HEK293 (cell line): ENCODE results near the gene STK39.

ENCODE experiments used
- ATF2 ChIP-seq: fragments of 450-650 bp; formaldehyde crosslinking; IDR thresholded peaks from 2 replicates; pipeline ENCODE4 v1.5.1; 2016; ENCODE audit warnings: missing biosample characterization, missing genetic modification characterization, low read depth
- GLIS1 ChIP-seq: fragments of 450-650 bp; formaldehyde crosslinking; IDR thresholded peaks from 2 replicates; pipeline ENCODE4 v1.5.1; 2016; ENCODE audit warnings: missing biosample characterization, missing genetic modification characterization
- KLF10 ChIP-seq: fragments of 450-650 bp; IDR thresholded peaks from 2 replicates; pipeline ENCODE4 v1.5.1; 2018; ENCODE audit warnings: missing biosample characterization, mild to moderate bottlenecking, missing genetic modification characterization
- KLF16 ChIP-seq: fragments of 450-650 bp; formaldehyde crosslinking; IDR thresholded peaks from 2 replicates; pipeline ENCODE4 v1.5.1; 2017; ENCODE audit warnings: missing biosample characterization, missing genetic modification characterization
- KLF8 ChIP-seq: fragments of 450-650 bp; formaldehyde crosslinking; IDR thresholded peaks from 2 replicates; pipeline ENCODE4 v1.5.1; 2016; ENCODE audit warnings: missing biosample characterization, missing genetic modification characterization
- KLF9 ChIP-seq: fragments of 450-650 bp; formaldehyde crosslinking; IDR thresholded peaks from 2 replicates; pipeline ENCODE4 v1.5.1; 2016; ENCODE audit warnings: missing biosample characterization, missing genetic modification characterization, low read depth
- MYNN ChIP-seq: fragments of 450-650 bp; formaldehyde crosslinking; IDR thresholded peaks from 2 replicates; pipeline ENCODE4 v1.5.1; 2016; ENCODE audit warnings: missing biosample characterization, missing genetic modification characterization, borderline replicate concordance
- PRDM10 ChIP-seq: fragments of 450-650 bp; formaldehyde crosslinking; IDR thresholded peaks from 2 replicates; pipeline ENCODE4 v1.5.1; 2016; ENCODE audit warnings: missing biosample characterization, missing genetic modification characterization
- SALL2 ChIP-seq: fragments of 450-650 bp; formaldehyde crosslinking; IDR thresholded peaks from 2 replicates; pipeline ENCODE4 v1.5.0; 2017; ENCODE audit warnings: missing biosample characterization, mild to moderate bottlenecking, missing genetic modification characterization, borderline replicate concordance
- TCF7L2 ChIP-seq: IDR thresholded peaks from 2 replicates; pipeline ENCODE4 v1.6.1; 2011; ENCODE audit warnings: low read depth, mild to moderate bottlenecking, inconsistent platforms, low read length, moderate library complexity, borderline replicate concordance
- ZBTB48 ChIP-seq: fragments of 450-650 bp; formaldehyde crosslinking; IDR thresholded peaks from 2 replicates; pipeline ENCODE4 v1.5.1; 2016; ENCODE audit warnings: missing biosample characterization, missing genetic modification characterization
- ZBTB6 ChIP-seq: fragments of 450-650 bp; formaldehyde crosslinking; IDR thresholded peaks from 2 replicates; pipeline ENCODE4 v1.5.1; 2017; ENCODE audit warnings: missing biosample characterization, missing genetic modification characterization
- ZBTB8A ChIP-seq: fragments of 450-650 bp; formaldehyde crosslinking; IDR thresholded peaks from 2 replicates; pipeline ENCODE4 v1.5.1; 2016; ENCODE audit warnings: missing biosample characterization, missing genetic modification characterization
- ZFP37 ChIP-seq: fragments of 450-650 bp; formaldehyde crosslinking; IDR thresholded peaks from 2 replicates; pipeline ENCODE4 v1.5.1; 2016; ENCODE audit warnings: missing biosample characterization, missing genetic modification characterization
- ZNF114 ChIP-seq: fragments of 450-650 bp; formaldehyde crosslinking; IDR thresholded peaks from 2 replicates; pipeline ENCODE4 v1.5.0; 2017; ENCODE audit warnings: missing biosample characterization, missing genetic modification characterization
- ZNF248 ChIP-seq: fragments of 450-650 bp; formaldehyde crosslinking; IDR thresholded peaks from 2 replicates; pipeline ENCODE4 v1.5.1; 2017; ENCODE audit warnings: missing biosample characterization, missing genetic modification characterization
- ZNF280D ChIP-seq: fragments of 450-650 bp; formaldehyde crosslinking; IDR thresholded peaks from 2 replicates; pipeline ENCODE4 v1.5.1; 2016; ENCODE audit warnings: missing biosample characterization, missing genetic modification characterization
- ZNF302 ChIP-seq: fragments of 450-650 bp; formaldehyde crosslinking; IDR thresholded peaks from 2 replicates; pipeline ENCODE4 v1.5.1; 2016; ENCODE audit warnings: missing biosample characterization, missing genetic modification characterization, low read depth
- ZNF341 ChIP-seq: fragments of 450-650 bp; formaldehyde crosslinking; IDR thresholded peaks from 2 replicates; pipeline ENCODE4; 2016; ENCODE audit warnings: low read depth, missing biosample characterization, missing genetic modification characterization
- ZNF391 ChIP-seq: fragments of 450-650 bp; formaldehyde crosslinking; IDR thresholded peaks from 2 replicates; pipeline ENCODE4 v1.5.1; 2016; ENCODE audit warnings: low read depth, missing biosample characterization, missing genetic modification characterization, borderline replicate concordance
- ZNF488 ChIP-seq: fragments of 450-650 bp; formaldehyde crosslinking; IDR thresholded peaks from 2 replicates; pipeline ENCODE4 v1.5.1; 2016; ENCODE audit warnings: missing biosample characterization, missing genetic modification characterization
- ZNF521 ChIP-seq: fragments of 450-650 bp; formaldehyde crosslinking; IDR thresholded peaks from 2 replicates; pipeline ENCODE4 v1.5.1; 2017; ENCODE audit warnings: missing biosample characterization, mild to moderate bottlenecking, missing genetic modification characterization
- ZNF555 ChIP-seq: fragments of 450-650 bp; formaldehyde crosslinking; conservative IDR thresholded peaks from 2 replicates; pipeline ENCODE4 v1.5.1; 2017; ENCODE audit warnings: missing biosample characterization, mild to moderate bottlenecking, missing genetic modification characterization, inconsistent platforms
- ZNF580 ChIP-seq: fragments of 450-650 bp; formaldehyde crosslinking; IDR thresholded peaks from 2 replicates; pipeline ENCODE4 v1.5.1; 2016; ENCODE audit warnings: missing biosample characterization, missing genetic modification characterization
- ZNF626 ChIP-seq: fragments of 450-650 bp; sonication (Bioruptor Pico); formaldehyde crosslinking; IDR thresholded peaks from 2 replicates; pipeline ENCODE4 v1.5.1; 2018; ENCODE audit warnings: missing biosample characterization, missing genetic modification characterization, inconsistent platforms
- ZNF677 ChIP-seq: fragments of 450-650 bp; IDR thresholded peaks from 2 replicates; pipeline ENCODE4 v1.5.0; 2018; ENCODE audit warnings: missing biosample characterization, mild to moderate bottlenecking, missing genetic modification characterization, moderate library complexity
- ZNF704 ChIP-seq: fragments of 450-650 bp; formaldehyde crosslinking; IDR thresholded peaks from 2 replicates; pipeline ENCODE4 v1.5.1; 2016; ENCODE audit warnings: missing biosample characterization, missing genetic modification characterization
- ZSCAN4 ChIP-seq: fragments of 450-650 bp; formaldehyde crosslinking; IDR thresholded peaks from 2 replicates; pipeline ENCODE4 v1.5.1; 2017; ENCODE audit warnings: missing biosample characterization, missing genetic modification characterization

STK39 gene

GRCh38 chr2:168278424-168278888 lies 31.1 kb upstream of the STK39 start (continued):
- TF ChIP-seq KLF10 (tag by site-specific recombination) (no peak), ZBTB48 (no peak), ZSCAN4 (tag by site-specific recombination) (no peak), MYNN (tag by site-specific recombination) (no peak), ZNF302 (tag by site-specific recombination) (no peak), ATF2 (tag by site-specific recombination) (0 out of 2 replicates have a peak, but pooled peaks have one; percentile 17), ZNF488 (no peak), ZNF248 (tag by site-specific recombination) (no peak), TCF7L2 (no peak), ZBTB6 (no peak), ZNF677 (tag by site-specific recombination) (no peak), SALL2 (tag by site-specific recombination) (no peak), ZNF341 (tag by site-specific recombination) (no peak), ZNF521 (tag by site-specific recombination) (no peak), KLF16 (tag by site-specific recombination) (no peak), KLF9 (no peak), ZBTB8A (tag by site-specific recombination) (no peak), ZNF580 (tag by site-specific recombination) (no peak), ZFP37 (tag by site-specific recombination) (no peak), PRDM10 (tag by site-specific recombination) (peak; percentile 27; the same call in 1 of the 2 replicates), ZNF391 (tag by site-specific recombination) (no peak), ZNF114 (no peak), ZNF280D (tag by site-specific recombination) (no peak), ZNF555 (tag by site-specific recombination) (no peak), ZNF704 (tag by site-specific recombination) (no peak), KLF8 (no peak; the same call in 1 of the 2 replicates), GLIS1 (tag by site-specific recombination) (no peak), ZNF626 (no peak)
